Measurements from ENCODE around the gene IPO9.
"Not testable (repeated sequence)": the region's sequence is repeated elsewhere in the genome, so short reads cannot be mapped to it uniquely, and the experiment has no call there.

The IPO9 gene

DNA sequence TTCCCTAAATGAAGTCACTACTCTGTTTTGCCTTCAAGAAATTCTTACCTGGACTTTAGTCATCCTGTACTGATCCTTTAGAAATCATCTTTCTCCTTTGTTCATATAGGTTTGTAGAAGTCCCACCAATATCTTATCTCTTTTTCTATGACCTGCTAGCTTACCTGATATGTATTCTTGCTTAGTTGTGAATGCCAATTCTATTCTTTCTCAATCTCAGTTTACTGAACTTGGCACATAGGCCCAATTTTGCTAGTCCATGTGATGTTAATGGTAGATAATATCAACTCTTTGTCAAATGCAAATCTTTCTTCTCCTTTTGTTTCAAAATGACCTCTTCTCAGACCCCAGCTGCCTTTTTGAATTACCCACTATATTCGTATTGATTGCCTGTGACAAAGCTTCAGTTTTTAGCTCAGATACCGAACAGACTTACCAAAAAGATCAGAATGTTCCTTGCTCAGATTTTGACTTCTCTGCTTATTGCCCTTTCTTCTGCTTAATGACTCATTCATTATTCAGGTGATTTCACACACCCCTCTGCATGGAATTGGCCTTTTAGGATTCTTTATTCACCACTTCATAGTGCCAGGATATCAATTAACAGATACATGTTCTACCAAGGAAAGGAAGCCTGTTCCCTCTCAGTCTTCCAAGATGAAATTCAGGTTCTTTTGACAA, 20.6 kb downstream of the IPO9 start:
- no peak for DNase-seq

DNA sequence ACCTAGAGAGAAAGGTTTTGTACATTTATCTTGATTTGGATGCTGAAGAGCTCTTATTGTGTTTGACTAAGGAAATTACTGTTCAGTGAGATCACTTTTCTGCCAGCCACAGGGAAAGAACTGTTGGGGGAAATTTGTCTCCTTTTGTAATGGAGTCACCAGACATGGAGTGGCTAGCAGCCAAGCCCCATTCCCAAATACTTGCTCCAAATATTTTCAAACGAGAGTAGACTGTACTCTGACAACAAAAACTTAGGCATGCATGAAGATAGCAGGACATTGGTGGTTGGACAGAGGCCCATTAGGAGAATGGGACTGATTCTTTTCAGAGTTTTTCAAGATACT, 21.1 kb downstream of the IPO9 start:
- no peak for DNase-seq

DNA sequence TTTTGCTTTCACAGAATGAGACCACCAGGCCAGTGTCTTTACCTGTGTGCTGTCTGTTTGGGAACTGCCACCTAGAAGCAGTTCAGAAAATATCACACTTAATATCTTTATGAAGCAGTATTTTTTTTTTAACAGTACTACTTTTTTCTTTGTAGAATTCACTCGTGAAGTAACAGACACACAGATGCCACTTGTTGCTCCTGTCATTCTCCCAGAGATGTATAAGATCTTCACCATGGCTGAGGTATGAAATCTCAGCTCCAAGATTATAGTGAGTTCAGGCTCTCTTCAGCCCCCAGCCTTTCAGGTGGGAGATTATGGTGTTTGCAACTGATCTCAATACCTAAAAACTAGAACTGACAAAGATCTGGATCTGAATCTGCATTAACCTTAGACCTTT, 23.0 kb downstream of the IPO9 start:
- DNase-seq, result no peak

DNA sequence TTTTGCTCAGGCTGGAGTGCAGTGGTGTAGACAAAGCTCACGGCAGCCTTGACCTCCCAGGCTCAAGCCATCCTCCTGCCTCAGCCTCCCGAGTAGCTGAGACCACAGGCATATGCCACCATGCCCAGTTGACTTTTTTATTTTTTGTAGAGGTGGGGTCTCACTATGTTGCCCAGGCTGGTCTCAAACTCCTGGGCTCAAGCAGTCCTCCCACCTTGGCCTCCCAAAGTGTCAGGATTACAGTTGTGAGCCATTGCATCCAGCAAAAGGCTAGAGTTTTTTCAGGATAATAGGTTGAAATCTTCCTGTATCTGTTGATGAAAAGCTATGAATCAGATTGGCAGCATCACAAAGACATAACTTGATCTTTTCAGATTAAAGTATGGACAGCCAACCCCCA, 27.8 kb downstream of the IPO9 start:
- DNase-seq, result not testable (repeated sequence)

DNA sequence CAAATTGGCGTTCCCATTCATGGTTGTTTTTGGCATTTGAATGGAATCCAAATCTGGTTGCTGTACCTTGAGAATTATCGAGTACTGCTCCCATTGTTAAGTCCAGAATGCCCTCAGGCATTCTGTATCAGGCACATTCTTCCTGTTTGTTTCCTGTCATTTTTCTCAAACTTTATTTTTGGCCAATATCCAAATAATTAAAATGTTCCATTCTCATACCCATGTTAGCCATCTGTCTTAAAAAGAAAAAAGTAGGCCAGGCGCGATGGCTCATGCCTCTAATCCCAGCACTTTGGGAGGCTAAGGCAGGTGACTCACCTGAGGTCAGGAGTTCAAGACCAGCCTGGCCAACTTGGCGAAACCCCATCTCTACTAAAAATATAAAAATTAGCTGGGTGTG, 30.5 kb downstream of the IPO9 start:
- DNase-seq, result no peak

DNA sequence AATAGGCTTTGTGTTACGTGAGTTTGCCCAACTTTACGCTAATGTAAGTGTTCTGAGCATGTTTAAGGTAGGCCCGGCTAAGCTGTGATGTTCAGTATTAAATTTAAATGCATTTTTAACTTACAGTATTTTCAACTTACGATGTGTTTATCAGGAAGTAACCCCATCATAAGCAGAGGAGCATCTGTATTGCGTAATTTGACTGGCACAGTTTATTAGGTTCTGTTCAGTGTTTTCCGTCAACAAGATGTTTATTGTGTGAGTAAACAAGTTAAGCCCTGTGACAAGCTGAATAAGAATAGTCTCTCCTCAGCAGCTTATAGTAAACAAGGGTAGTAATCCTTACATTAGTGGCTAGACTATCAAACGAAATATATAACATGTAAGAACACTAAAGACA, 32.5 kb downstream of the IPO9 start:
- DNase-seq, result no peak

DNA sequence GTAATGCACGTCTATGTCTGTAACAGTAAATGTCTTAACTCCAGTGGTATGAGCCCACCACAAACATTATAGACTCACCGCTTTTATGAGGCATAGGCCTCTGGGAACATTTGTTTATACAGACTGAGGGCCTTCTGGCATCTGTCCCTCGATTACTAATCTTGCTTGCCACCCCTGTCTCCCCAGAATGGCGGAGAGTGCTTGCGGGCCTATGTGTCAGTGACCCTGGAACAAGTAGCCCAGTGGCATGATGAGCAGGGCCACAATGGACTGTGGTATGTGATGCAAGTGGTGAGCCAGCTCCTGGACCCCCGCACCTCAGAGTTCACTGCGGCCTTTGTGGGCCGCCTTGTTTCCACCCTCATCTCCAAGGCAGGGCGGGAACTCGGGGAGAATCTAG, 41.4 kb downstream of the IPO9 start:
- DNase-seq, result no peak

DNA sequence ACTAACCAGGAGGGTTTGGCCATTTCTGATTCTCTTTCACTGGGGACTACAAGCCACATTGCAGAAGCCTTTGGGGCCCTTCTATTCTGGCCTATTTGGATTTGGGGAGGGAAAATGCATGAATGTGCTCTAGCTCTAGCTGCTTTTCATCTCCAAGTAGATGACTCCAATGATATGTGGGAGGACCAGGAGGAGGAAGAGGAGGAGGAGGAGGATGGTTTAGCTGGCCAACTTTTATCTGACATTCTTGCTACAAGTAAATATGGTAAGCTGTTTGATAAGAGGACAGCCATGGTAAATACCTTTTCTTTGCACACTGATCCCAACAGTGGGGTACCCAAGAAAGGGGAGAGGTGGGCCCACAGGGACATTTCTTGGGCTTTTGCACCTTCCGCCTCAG, 45.7 kb downstream of the IPO9 start:
- no peak for DNase-seq

DNA sequence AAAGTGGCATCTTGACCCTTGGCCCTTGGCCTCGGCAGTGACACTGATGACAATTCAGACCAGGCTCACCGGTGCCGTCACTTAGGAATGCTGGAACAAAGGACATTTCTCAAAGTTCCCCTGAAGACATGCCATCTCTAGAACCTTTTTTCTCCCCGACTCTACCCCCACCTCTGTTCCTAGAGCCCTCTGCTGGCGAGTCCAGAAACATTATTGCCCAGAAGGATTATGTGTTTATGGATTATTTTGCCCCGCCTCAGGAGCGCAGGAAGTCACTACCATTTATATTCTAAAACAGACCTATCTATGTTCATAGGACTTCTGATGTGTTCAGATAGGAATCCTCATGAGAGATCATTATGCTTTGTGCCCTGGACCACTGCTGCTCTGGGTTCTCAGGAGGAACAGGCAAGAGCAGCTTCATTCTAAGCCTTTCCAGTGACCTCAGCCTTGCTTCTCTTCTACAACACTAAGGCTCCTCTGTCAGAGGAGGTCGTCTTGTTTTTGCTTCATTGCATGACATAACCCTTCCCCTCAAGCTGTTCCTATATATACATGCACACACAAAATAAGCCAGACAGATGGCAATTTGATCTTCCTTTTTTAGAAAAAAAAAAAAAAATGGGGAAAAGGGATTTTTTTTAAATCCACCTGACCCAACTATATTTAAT, 47.3 kb downstream of the IPO9 start:
- DNase-seq, result no peak

DNA sequence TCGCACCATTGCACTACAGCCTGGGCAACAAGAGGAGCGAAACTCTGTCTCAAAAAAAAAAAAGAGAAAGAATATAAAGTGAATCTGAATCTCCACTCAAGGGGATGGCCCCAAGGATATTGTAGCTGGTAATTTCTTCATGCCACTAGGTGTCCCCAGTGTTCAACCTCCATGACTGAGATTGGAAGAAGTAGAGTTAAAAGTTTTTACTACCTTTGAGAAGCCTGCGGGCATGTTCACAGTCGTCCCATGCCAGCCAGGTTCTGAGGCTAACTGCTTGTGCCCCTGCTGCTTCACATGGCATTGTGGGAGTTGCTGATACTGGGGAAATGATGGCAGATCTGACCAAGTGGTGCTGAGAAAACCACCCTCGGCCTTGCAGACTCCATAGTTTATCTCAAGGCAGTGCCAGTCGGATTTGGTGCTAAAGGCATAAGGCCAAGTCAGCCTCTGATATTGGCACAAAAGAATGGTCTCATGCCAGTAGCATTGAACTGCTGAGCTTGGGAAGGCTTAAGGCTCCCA, 49.0 kb downstream of the IPO9 start:
- no peak for DNase-seq

DNA sequence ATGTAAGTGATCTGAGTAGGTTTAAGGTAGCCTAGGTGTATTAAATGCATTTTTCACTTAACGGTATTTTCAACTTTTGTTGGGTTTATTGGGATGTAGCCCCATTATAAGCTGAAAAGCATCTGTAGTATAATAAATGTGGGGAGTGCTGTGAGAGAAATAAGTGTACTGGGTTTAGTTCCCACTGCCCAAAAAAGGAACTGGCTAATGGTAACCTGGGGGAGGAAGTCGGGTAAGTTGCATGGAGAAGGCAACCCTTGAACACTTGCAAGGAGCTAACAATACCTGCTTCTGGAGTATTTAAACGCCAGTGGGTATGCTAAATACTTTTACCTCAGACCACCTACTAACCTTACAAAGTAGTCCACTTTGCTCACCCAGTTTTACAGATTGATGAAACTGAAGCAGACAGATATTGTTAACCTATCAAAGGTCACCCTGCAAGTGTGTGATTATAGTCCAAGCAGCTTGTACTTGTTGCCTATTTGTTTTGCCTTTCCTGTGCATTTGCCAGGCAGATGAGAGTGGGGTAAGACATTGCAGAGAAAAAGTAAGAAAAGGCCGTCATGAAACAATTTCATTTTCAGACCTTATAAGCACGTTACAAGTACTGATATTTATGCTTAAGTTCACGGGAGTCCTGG, 52.1 kb downstream of the IPO9 start:
- no peak for DNase-seq

DNA sequence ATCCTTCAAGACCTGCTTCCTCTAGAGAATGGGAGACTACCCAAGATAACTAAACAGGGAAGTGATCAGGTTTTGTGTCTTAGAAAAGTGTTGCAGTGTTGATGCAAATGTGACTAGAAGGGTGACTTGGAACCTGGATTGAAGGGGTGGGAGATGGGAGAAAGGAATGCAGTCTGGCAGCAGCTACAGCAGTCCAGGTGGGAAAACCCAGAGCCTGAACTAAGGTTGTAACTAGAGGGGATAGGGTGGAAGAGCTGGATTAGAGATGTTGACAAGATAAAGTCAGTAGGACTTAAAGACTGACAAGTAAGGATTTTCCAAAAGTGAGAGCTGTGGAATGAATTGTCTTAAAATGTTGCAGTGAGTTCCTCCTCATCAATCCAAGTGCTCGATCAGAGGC, 52.7 kb downstream of the IPO9 start:
- no peak for DNase-seq

DNA sequence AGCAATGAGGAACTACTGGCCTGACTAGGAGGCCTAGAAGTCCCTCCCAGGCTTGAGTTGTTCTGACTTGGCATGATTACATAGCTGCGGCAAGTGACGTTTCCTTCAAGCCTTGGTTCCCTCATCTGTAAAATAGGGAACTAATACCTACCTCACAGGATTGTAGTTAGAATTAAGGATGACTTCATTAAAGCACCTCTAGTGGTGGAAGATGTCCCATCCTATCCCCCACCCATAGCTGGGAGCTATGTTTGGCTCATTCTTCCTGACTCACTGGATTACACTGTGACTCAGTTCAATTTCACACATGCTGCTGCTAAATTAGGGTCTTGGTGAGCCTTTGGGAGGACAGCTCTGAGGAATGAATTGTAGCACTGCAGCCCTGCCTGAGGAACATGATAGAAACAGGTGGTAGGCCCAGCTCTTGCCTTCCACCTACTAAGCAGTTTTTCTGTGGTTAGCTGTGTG, 53.7 kb downstream of the IPO9 start:
- no peak for DNase-seq

DNA sequence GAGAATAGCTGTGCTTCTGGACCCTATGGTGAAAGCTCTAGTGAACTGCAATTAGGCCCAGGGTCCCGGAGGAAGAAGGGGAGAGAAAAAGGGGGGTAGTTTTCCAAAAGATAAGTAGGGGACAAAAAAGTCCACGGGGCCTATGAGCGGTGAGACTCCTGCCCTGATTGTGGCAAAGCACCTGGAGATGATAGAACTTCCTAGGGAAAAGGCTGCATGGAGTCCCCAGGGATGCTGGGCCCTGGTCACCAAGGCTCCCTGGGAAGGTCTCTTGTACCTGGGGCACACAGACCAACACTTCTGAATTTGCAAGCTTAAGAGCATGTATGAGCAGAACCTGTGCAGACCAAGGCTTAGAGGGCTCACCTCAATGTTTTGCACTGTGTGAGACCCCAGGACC, 54.3 kb downstream of the IPO9 start:
- no peak for DNase-seq

DNA sequence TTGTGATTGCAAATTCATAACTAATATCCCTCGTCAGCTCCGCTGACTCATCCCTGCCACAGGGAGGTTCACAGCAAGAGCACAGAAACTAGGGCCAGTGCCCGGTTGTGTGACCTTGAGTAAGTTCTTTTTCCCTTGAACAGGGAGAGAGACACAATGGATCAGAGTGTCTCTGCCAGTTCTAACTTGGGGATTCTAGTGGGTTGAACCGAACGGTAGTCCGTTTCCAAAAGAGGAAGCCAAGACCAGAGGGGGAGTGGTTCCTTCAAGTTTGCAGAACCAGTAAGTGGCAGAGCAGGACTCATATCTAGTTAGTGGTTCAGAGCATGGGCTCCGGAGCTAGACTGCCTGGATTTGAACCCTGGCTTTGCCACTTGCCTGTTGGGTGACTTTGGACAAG, 54.8 kb downstream of the IPO9 start:
- no peak for DNase-seq

DNA sequence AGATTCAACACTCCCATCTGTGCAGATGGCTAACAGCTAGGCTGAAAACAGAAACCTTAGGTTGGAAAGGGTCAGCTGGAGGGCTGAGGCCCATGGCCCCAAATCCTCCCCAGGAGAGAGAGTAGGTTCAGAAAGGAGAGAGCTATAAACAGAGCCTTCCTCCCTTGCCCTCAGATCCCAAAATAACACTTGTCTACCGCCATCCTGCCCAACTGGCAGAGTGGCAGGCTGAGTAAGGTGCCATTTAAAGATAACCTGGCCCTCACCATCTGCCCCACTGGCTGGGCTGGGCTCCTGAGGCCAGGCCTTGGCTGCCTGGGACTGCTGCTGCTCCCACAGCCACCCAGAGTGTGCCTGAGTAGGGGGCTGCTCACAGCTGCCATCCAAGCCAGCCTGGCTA, 55.5 kb downstream of the IPO9 start:
- DNase-seq, result no peak

DNA sequence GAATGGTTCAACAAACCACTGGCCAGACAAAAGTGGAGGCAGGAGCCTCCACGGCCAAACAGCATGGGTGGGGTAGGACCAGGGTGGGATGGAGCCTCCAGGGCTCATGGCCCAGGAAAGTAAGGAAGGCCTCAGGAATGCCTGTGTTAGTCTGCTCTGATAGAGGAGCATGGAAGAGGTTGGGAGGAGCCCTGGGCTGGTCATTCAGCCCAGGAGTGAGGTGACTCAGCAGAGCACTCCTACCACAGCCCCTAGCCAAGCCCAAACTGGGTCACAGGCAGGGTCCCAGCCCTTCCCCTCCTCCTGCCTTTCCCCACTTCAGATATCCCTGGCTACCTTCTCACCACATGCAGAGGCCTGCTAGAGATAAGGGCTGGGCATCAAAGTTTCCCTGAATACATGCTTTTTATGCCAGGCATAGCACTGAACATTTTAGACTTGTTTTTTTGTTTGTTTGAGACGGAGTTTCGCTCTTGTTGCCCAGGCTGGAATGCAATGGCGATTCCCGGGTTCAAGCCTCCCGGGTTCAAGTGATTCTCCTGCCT, 56.6 kb downstream of the IPO9 start:
- no peak for DNase-seq

DNA sequence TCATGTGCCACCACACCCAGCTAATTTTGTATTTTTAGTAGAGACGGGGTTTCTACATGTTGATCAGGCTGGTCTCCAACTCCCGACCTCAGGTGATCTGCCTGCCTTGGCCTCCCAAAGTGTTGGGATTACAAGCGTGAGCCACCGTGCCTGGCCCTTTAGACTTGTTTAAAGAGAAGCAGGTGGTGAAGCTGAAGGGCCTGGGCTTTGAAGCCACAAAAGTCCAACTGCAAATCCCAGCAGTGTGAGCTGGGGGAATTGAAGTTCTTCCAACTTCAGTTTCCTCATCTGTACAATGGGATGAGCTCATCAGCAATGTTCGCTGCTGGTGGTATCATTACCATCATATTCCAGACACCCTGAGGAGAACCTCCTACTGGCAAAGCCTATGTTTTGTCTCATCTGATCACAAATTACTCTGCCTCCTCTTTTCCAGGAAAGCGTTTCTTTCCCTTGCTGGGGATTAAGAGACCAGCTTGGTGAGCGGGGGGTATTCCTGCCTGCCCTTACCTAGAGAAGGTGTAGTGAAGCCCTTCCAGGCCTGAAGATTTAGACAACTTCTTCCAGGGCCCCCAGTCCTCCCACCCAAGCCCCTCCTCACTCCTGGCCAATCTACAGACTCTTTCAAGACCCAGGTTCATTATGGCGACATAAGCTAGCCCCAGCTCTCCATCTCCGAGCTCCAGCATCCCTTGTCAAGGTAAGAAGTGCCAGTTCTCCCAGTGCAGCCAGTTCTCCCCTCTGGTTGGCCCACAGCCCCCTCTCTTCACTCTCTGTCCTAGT, 57.3 kb downstream of the IPO9 start:
- no peak for DNase-seq

DNA sequence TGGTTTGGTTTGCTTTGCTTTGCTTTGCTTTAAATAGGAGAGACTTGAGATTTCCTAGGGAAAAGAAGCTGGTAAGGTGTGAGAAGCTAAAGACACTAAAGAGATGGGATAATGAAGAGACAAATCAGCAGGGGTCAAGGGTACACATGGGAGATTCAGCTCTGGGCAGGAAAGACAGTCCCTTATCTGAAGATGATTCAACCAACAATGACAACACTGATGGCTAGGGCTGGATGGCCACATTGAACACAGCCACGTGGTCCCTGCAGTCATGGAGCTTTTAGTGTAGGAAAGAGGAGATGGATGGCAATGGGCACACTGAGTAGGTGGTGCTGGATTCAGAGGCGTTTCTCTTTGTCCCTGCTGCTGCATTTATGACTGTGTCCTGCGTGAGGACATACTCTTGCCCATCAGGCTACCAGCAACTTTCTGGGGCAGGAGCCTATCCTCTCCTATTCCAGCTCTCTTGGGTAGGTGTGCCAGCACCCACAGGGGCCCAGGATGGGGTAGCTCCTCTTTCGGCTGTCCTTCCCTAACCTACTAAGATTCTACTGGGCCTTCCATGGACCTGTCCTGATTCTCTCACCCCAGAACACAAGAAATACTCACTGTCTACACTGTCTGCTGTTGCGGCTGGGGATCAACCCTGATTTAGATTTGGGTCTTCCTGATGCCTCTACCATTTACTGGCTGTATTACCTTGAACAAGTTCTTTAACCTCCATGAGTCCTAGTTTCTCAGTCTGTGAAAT, 58.3 kb downstream of the IPO9 start:
- DNase-seq, result no peak

DNA sequence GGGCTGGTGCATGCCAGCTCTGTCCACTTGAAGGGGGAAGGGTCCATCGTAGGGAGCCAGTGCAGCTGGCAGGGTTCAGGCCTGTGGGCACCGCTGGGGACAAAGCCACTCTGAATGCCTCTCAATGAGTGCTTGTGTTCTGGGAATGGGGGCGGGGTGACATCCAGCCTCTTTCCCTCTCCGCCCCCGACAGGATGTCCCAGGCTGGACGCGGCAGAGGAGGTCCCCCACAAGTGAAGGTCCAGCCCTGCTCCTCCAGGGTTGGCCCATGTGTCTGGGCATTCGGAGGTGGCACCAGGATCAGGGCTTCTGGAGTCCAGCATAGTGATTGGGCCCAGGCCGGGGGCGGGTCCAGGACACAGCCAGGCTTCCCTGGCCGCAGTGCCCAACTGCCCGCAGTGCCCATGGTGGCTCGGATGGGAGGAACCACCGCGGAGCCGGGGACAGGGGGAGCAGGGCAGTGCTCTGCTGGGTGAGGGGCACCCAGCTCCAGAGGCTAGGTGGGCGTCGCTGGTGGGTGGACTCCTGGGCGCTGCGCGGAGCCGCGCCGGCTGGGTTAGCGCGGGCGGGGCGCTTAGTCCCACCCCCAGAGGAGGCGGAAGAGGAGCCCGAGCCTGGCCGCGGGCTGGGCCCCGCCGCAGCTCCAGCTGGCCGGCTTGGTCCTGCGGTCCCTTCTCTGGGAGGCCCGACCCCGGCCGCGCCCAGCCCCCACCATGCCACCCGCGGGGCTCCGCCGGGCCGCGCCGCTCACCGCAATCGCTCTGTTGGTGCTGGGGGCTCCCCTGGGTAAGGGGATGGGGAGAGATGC, 59.5 kb downstream of the IPO9 start, which contains the start of gene SHISA4:
Gene SHISA4, plus strand, starts transcription at position 617 of the 808 bp plus-strand sequence. Its CDS starts 97 bp downstream, at position 714.
- peak; percentile 42 to 63 for DNase-seq

Measured in cerebellar nuclear complex (tissue), 1 donor.